HL-60/S4 (cell line): ENCODE measurements around the gene TRIM34.
"Not testable (repeated sequence)": the region's sequence is repeated elsewhere in the genome, so short reads cannot be mapped to it uniquely, and the experiment has no call there.

ENCODE experiments used
- in situ Hi-C: fragments of 300-500 bp; cut with MboI; formaldehyde crosslinking; loops from 2 replicates; pipeline ENCODE4 v1.14.3; 2022; ENCODE audit warnings: low sequenced_read_pairs

TRIM34 gene

DNA sequence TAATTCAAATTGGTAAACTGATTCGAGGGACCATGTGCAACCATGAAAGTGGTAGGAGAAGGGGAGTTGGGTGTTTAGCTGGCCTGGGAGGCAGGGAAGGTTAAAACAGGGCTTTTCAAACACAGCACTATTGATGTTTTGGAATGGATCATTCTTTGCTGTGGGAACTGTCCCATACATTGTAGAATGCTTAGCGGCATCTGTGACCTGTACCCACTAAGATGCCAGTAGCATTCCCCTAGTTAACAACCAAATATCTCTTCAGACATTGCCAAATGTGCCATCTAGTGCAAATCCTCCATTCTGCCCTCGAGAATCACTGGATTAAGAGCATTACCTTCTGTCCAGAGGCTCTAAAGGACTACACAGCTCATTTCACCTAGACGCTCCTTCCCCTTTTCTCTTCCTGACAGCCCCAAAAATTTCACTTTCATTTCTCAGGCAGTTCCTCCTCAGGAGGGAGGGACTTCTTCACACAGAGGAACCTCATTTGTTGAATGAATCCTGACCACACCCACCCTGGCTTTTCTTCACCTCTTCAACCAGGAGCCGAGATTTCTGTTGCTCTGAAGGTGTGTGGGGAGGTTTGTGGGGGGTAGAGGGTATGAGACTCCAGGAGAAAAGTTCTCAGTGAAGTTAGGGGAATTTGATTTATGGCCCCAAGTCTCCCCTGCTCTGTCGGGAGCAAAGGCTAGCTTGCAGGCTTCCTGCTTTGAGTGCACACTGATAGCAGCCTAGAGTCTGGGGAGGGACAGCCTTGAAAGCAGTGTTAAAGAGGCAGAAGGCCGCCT, at the start of gene TRIM34:
Gene TRIM34 (plus strand): TSS at position 513 of the 791 bp plus-strand sequence. CDS start 7,331 bp downstream, outside the sequence.
- in situ Hi-C loops: no loop called here

GRCh38 chr11:5575152-5575551, 49.6 kb upstream of the TRIM34 start:
- in situ Hi-C loops: no loop called here

DNA sequence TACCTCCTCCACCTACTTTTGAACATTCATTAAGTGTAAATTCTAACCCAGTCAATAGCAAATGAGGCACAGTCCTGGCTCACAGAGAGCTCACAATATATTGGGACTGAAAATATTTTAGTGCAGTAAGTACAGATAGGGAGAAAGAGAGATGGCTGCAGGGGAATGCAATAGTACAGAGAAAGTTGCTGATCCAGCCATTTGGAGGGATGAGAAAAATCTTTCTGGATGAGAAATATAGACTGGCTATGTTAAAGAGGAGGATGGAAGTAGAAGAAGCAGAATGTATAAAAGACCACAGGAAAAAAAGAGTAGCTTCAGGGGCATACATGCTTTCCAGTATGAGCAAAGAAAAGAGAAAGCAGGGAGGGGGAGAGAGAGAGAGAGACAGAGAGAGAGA, 47.7 kb upstream of the TRIM34 start:
- in situ Hi-C loops: no loop called here

GRCh38 chr11:5580577-5580976, 44.2 kb upstream of the TRIM34 start, which contains the start of gene OR52B6:
Gene OR52B6, plus strand, starts transcription at chr11:5580877. Its CDS starts 0 bp downstream, at chr11:5580877.
- in situ Hi-C loops: no loop called here

DNA sequence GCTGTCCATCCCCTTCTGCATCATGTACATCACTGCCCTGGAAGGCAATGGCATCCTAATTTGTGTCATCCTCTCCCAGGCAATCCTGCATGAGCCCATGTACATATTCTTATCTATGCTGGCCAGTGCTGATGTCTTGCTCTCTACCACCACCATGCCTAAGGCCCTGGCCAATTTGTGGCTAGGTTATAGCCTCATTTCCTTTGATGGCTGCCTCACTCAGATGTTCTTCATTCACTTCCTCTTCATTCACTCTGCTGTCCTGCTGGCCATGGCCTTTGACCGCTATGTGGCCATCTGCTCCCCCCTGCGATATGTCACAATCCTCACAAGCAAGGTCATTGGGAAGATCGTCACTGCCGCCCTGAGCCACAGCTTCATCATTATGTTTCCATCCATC, 43.8 kb upstream of the TRIM34 start:
- in situ Hi-C loops: no loop called here

DNA sequence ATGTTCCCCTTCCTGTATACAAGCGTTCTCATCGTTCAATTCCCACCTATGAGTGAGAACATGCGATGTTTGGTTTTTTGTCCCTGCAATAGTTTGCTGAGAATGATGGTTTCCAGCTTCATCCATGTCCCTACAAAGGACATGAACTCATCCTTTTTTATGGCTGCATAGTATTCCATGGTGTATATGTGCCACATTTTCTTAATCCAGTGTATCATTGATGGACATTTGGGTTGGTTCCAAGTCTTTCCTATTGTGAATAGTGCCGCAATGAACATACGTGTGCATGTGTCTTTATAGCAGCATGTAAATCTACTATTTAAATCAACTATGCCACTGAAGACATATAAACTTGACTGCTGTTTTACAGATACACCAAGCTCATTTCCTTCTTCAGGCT, 40.3 kb upstream of the TRIM34 start:
- in situ Hi-C loops: not testable (repeated sequence)

GRCh38 chr11:5589906-5590305, 34.9 kb upstream of the TRIM34 start:
- in situ Hi-C loops: not testable (repeated sequence)

DNA sequence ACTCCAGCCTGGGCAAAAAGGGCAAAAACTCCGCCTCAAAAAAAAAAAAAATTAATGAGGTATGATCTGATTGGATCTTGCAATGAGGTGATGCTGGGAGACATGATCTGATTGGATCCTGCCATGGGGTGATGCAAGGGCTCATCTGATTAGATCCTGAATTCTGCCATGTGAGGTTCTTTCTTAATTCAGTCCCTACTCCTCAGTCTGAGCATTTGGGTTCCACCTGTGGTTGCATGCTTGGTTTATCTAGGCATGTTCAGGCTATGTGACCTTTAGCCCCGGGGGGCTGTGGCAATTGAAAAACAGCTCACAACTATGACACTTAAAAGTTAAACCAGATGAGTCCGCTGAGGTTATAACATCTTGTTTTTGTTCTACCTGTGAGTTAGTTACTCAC, 33.2 kb upstream of the TRIM34 start:
- in situ Hi-C loops: no loop called here

- in situ Hi-C loops: no loop called here
Observed at GRCh38 chr11:5592615-5593014, 32.2 kb upstream of the TRIM34 start.

- in situ Hi-C loops: no loop called here
Observed at GRCh38 chr11:5593146-5593545, 31.7 kb upstream of the TRIM34 start.

DNA sequence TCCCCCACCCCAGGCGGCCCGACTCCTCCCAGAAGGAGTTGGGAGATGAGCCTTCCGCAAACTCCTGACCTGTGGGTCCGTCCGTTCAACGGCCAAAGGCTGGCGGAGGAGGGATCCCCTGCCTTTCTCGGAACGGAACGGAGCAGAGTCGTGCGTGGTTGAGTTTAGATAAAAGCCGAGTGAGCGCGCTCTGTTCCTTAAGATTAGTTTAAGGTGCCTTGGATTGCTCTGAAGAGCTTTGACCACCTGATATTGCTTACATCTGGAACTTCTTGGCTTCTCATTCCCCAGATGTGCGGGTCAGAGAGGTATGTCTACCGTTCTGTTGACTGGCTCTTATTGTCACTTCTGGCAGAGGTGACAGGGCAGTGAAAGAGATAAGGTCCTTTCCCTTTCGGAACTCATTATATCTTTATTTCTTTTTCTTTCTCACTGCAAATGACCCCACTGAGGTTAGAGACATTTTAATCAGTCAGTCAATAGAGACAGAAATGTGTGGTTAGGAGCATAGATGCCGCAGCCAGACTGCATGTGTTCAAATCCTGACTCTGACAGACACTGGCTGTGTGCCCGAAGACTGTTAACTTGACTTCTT, 28.1 kb upstream of the TRIM34 start, which contains the start of gene TRIM6:
Gene TRIM6 (plus strand): TSS at position 31 of the 595 bp plus-strand sequence. CDS start 261 bp downstream, at position 292.
- in situ Hi-C loops: no loop called here

DNA sequence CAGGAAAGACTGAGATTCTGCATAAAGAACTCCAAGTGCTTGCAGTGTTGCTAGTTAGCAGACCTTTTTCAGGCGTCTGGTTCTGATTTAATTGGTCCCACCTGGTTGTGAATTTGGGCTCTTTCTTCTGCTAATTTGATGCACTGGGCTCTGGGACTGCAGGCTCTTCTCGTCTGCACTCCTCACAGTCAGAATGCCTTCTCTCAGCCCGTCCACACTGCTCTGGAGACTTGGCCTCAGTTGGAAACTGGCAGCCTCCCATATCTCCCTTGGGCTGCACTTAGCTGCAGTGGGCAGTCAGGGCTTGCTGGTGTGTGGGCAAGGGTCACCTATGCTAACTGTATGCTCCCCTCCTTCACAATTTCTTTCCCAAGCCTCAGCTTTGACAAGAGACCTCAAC, 26.8 kb upstream of the TRIM34 start:
- in situ Hi-C loops: no loop called here

- in situ Hi-C loops: no loop called here
Observed at GRCh38 chr11:5600374-5600851, 24.4 kb upstream of the TRIM34 start.

- in situ Hi-C loops: not testable (repeated sequence)
Observed at GRCh38 chr11:5602791-5603190, 22.0 kb upstream of the TRIM34 start.

GRCh38 chr11:5603326-5603725, 21.5 kb upstream of the TRIM34 start:
- in situ Hi-C loops: no loop called here

GRCh38 chr11:5604896-5605295, 19.9 kb upstream of the TRIM34 start:
- in situ Hi-C loops: no loop called here

- in situ Hi-C loops: no loop called here
Observed at GRCh38 chr11:5605849-5606248, 19.0 kb upstream of the TRIM34 start.

GRCh38 chr11:5608808-5609207, 16.0 kb upstream of the TRIM34 start:
- in situ Hi-C loops: no loop called here

GRCh38 chr11:5610446-5610845, 14.4 kb upstream of the TRIM34 start:
- in situ Hi-C loops: no loop called here

DNA sequence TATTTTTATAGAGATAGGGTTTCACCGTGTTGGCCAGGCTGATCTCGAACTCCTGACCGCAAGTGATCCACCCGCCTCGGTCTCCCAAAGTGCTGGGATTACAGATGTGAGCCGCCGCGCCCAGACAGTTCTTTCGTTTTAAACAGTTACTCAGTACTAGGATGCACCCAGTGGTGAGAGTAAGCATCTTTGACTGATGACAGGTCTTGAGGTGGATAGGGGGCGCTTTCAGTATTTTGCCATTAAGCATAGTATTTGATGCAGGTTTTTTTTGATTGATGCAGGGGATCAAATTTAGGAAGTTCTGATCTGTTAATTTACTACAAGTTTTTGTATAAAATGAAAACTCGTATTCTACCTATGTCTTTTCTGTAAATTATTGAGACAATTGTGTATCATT, 13.2 kb upstream of the TRIM34 start:
- in situ Hi-C loops: no loop called here

DNA sequence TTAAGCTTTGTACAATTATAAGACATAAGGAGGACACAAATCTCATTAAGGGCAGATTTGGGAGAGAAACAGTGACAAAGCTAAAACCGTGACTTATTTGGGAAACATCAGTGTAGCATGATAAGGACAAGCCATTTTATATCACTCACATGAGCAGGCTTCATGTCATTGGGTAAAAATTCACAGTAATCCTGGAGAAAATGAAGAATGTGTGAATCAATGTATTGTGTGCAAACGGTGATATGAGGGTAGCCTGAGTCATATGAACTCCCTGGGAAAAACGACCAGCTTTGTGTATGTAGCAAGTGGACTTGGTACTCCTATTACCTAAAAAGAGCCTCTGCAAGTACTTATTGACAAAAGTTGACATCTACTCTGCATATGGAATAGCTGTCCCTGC, 6.0 kb upstream of the TRIM34 start:
- in situ Hi-C loops: no loop called here
